H1 (cell line): ENCODE results near the gene SKIC8. TPM values are rescaled to one million over a fixed set of nuclear protein-coding genes. Genes with fewer than 3 reads are reported as not detected.

ENCODE experiments used
- USF2 ChIP-seq: IDR thresholded peaks from 2 replicates; pipeline ENCODE4 v1.6.1; 2011; ENCODE audit warnings: low read length, improper control_type of control experiment
- polyA plus RNA-seq, 7 experiments: library from polyadenylated mRNA; depleted of rRNA in 3 of 7; stranded (reverse) in 5 of 7; unstranded in 2 of 7; fragments of >200 nt in 5 of 7; fragments of 200-250 nt in 2 of 7; gene quantifications; 1 replicate in 5 of 7; 2 replicates in 1 of 7; 4 replicates in 1 of 7; pipeline versions ENCODE4 v1.2.1 to v1.2.3, GENCODE V29; 2011 to 2013; ENCODE audit warnings: missing spikeins in 2 of 7, mixed read lengths in 2 of 7
- total RNA-seq: library from RNA; stranded (reverse); fragmentation: NEBNext Ultra II Directional; extraction: Animal tissue kit (Norgen Biotek cat#: 25700); gene quantifications from 2 replicates; pipeline ENCODE4 v1.2.1, GENCODE V29; 2021

SKIC8 gene
- total and polyA plus RNA-seq, 2 of the 8 experiments (the other 6 are each of a cell fraction or from before 2014, with no cell fraction given) = 44.2 to 77.7 TPM

DNA sequence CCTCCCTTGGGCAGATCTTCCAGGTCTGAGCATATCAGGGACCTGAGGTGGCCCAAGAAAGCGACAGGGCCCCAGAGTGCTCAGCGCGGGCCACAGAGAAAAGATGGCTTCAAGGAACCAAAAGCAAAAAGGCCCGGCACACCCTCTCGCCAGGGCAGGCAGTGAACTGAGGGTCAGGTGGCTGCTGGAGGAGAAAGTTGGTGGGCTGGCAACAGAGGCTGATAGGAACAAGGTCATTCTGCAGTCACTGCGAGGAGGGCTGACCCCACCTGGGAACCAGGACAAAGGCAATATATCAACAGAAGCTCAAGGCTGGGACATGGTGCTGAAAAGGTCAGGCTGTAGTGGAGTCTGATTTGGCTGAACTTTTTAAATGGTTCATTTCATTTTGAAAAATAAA lies 62.3 kb downstream of the SKIC8 start (continued):
- no peak for TF ChIP-seq USF2
- TF ChIP-seq, all 59 proteins: peak for 0
